Neuronal stem cell (in vitro differentiated cells): Measurements from ENCODE around the gene CCL28.
"Not testable (repeated sequence)": the region's sequence is repeated elsewhere in the genome, so short reads cannot be mapped to it uniquely, and the experiment has no call there.

ENCODE experiments used
- DNase-seq: peaks from one replicate; pipeline ENCODE4 v3.0.0-alpha.2; 2013; ENCODE audit warnings: low spot score
- H2AFZ ChIP-seq: one replicate; pipeline ENCODE4 v1.6.1; 2013; ENCODE audit warnings: mild to moderate bottlenecking, low read length, inconsistent platforms
- H2AK5ac ChIP-seq: 2 replicates; pipeline ENCODE4 v1.6.1; 2013; ENCODE audit warnings: low read depth, mild to moderate bottlenecking, inconsistent platforms, low read length, moderate library complexity, mixed read lengths
- H2BK120ac ChIP-seq: 2 replicates; pipeline ENCODE4 v1.6.1; 2013; ENCODE audit warnings: low read depth, mild to moderate bottlenecking, inconsistent platforms, low read length, moderate library complexity, mixed read lengths
- H2BK12ac ChIP-seq: one replicate; pipeline ENCODE4 v1.6.1; 2013; ENCODE audit warnings: low read length, inconsistent platforms
- H2BK15ac ChIP-seq: 2 replicates; pipeline ENCODE4 v1.6.1; 2013; ENCODE audit warnings: mild to moderate bottlenecking, low read length, inconsistent platforms, mixed read lengths
- H2BK5ac ChIP-seq: one replicate; pipeline ENCODE4 v1.6.1; 2013; ENCODE audit warnings: inconsistent platforms, mild to moderate bottlenecking, low read length, moderate library complexity
- H3K14ac ChIP-seq: one replicate; pipeline ENCODE4 v1.6.1; 2013; ENCODE audit warnings: low read length, inconsistent platforms
- H3K18ac ChIP-seq: 2 replicates; pipeline ENCODE4 v1.6.1; 2013; ENCODE audit warnings: low read length, inconsistent platforms
- H3K23ac ChIP-seq: 2 replicates; pipeline ENCODE4 v1.6.1; 2013; ENCODE audit warnings: low read depth, mild to moderate bottlenecking, mixed read lengths, low read length, inconsistent platforms; ENCODE audit not compliant: poor library complexity
- H3K27ac ChIP-seq: replicated peaks from 3 replicates; pipeline ENCODE4 v1.5.1; 2013; ENCODE audit warnings: low read length, inconsistent platforms
- H3K27me3 ChIP-seq, 3 experiments: 2 replicates each; pipeline ENCODE4 v1.6.1; 2013; ENCODE audit warnings: low read length in 3 of 3, mild to moderate bottlenecking in 2 of 3, inconsistent platforms in 1 of 3, low read depth in 1 of 3, mixed read lengths in 1 of 3, moderate library complexity in 1 of 3; ENCODE audit not compliant: control insufficient read depth in 3 of 3, insufficient read depth in 3 of 3
- H3K36me3 ChIP-seq, 2 donors: replicated peaks in 1 of 2; 2 replicates each; pipeline ENCODE4 v1.6.1; 2013; ENCODE audit warnings: low read length in 2 of 2; ENCODE audit not compliant: control insufficient read depth in 2 of 2, insufficient read depth in 2 of 2
- H3K4ac ChIP-seq: 2 replicates; pipeline ENCODE4 v1.6.1; 2013; ENCODE audit warnings: inconsistent platforms, mild to moderate bottlenecking, low read length, moderate library complexity
- H3K4me1 ChIP-seq, 2 donors: 1 replicate in 1 of 2; 2 replicates in 1 of 2; pipeline ENCODE4 v1.6.1; 2013; ENCODE audit warnings: low read length in 2 of 2, low read depth in 1 of 2; ENCODE audit not compliant: control insufficient read depth in 2 of 2, insufficient read depth in 1 of 2
- H3K4me2 ChIP-seq: one replicate; pipeline ENCODE4 v1.6.1; 2013; ENCODE audit warnings: mild to moderate bottlenecking, low read length, inconsistent platforms; ENCODE audit not compliant: insufficient read depth, poor library complexity, severe bottlenecking
- H3K4me3 ChIP-seq, 2 donors: 2 replicates each; pipeline ENCODE4 v1.5.1; 2013; ENCODE audit warnings: low read length in 2 of 2, mild to moderate bottlenecking in 2 of 2, inconsistent platforms in 1 of 2, moderate library complexity in 1 of 2
- H3K79me1 ChIP-seq: one replicate; pipeline ENCODE4 v1.6.1; 2013; ENCODE audit warnings: low read depth, mild to moderate bottlenecking, inconsistent platforms, low read length, moderate library complexity
- H3K9ac ChIP-seq: one replicate; pipeline ENCODE4 v1.6.1; 2013; ENCODE audit warnings: mild to moderate bottlenecking, low read depth, low read length, inconsistent platforms; ENCODE audit not compliant: poor library complexity
- H3K9me3 ChIP-seq, 2 donors: replicated peaks in 1 of 2; 2 replicates each; pipeline versions ENCODE3 to v1.6.1; 2013; ENCODE audit warnings: low read length in 2 of 2, mild to moderate bottlenecking in 2 of 2, inconsistent platforms in 1 of 2, low read depth in 1 of 2, mixed read lengths in 1 of 2, moderate library complexity in 1 of 2; ENCODE audit not compliant: control insufficient read depth in 2 of 2, insufficient read depth in 1 of 2
- H4K8ac ChIP-seq: one replicate; pipeline ENCODE4 v1.6.1; 2013; ENCODE audit warnings: low read depth, mild to moderate bottlenecking, inconsistent platforms, low read length, moderate library complexity
- H4K91ac ChIP-seq: one replicate; pipeline ENCODE4 v1.6.1; 2013; ENCODE audit warnings: low read length, low read depth, mild to moderate bottlenecking, inconsistent platforms; ENCODE audit not compliant: poor library complexity
- WGBS, 2 donors: extraction: QIAGEN DNeasy Blood & Tissue Kit; methylation state at CpG; one replicate each; pipeline ENCODE4 v1.1.7; 2013; ENCODE audit warnings: missing lambda C conversion rate in 2 of 2, mixed read lengths in 1 of 2; ENCODE audit not compliant: insufficient read length in 2 of 2, insufficient replicate concordance in 1 of 2; ENCODE audit errors: extremely low coverage in 2 of 2; 5-methylcytosine and 5-hydroxymethylcytosine counted together

The CCL28 gene

GRCh38 chr5:43429016-43429415 is 16.8 kb upstream of the CCL28 start:
- Histone ChIP-seq H3K14ac (no peak overlapping the region), H4K8ac (no peak overlapping the region), H4K91ac (no peak overlapping the region), H2BK5ac (no peak overlapping the region), H3K23ac (no peak overlapping the region), H3K9ac (no peak overlapping the region), H3K18ac (no peak overlapping the region), H3K79me1 (no peaks in the 10 kb centered on the region), H2AK5ac (no peak overlapping the region), H3K36me3 (no peaks in the 10 kb centered on the region), H3K27ac (no peak overlapping the region), H2BK12ac (no peak overlapping the region), H3K4ac (no peak overlapping the region), H3K4me1 (peaks cover 0 to 2% of the 10 kb centered on the region in 2 donors), H2BK120ac (no peak overlapping the region), H2AFZ (no peak overlapping the region), H3K4me2 (no peak overlapping the region), H3K4me3 (no peak overlapping the region), H3K27me3 (peaks cover 0 to 3% (median 0%) of the 10 kb centered on the region in 3 experiments), H2BK15ac (no peak overlapping the region), H3K9me3 (peaks cover 0 to 2% of the 10 kb centered on the region in 2 donors)
- DNase-seq, result no peak
- no CpG with 5 or more reads among the region's 7 CpGs for WGBS, 2 donors

- H4K91ac ChIP-seq, result no peak overlapping the region
- H3K79me1 ChIP-seq, result no peaks in the 10 kb centered on the region
- peaks cover 0 to 2% of the 10 kb centered on the region in 2 donors for H3K9me3 ChIP-seq
- H2BK120ac ChIP-seq, result no peak overlapping the region
- H2AK5ac ChIP-seq, result no peak overlapping the region
- no peak overlapping the region for H2BK12ac ChIP-seq
- no peak for DNase-seq
- WGBS, 2 donors, result no CpG with 5 or more reads among the region's 4 CpGs
- no peak overlapping the region for H3K9ac ChIP-seq
- no peak overlapping the region for H3K4ac ChIP-seq
- no peak overlapping the region for H3K14ac ChIP-seq
- H3K36me3 ChIP-seq, result no peaks in the 10 kb centered on the region
- H3K27me3 ChIP-seq, result peaks cover 0 to 3% (median 0%) of the 10 kb centered on the region in 3 experiments
- H2AFZ ChIP-seq, result no peak overlapping the region
- no peak overlapping the region for H3K4me2 ChIP-seq
- no peak overlapping the region for H3K4me3 ChIP-seq
- H3K4me1 ChIP-seq, result peaks cover 0 to under 1% of the 10 kb centered on the region in 2 donors
- H4K8ac ChIP-seq, result no peak overlapping the region
- H3K27ac ChIP-seq, result no peak overlapping the region
- H2BK5ac ChIP-seq, result no peak overlapping the region
- H3K23ac ChIP-seq, result no peak overlapping the region
- no peak overlapping the region for H2BK15ac ChIP-seq
- no peak overlapping the region for H3K18ac ChIP-seq
Observed at GRCh38 chr5:43427306-43427705, 15.1 kb upstream of the CCL28 start.

DNA sequence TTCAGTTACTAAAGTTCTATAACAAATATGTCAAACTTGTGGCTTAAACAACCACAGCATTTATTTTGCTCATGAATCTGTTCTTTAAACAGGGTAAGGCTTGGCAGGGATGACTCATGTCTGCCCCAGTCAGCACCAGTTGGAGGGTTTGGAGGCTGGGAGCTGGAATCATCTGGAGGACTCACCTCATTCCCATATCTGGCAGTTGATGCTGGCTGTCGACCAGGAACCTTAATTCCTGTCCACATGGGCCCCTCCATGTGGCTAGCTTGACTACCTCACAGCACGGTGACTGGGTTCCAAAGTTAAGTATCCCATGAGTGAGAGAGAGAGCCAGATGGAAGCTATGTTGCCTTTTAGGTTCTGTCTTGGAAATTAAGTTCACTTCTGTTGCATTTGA is 13.8 kb upstream of the CCL28 start:
- no peak overlapping the region for H3K14ac ChIP-seq
- no peak overlapping the region for H3K4ac ChIP-seq
- H3K4me1 ChIP-seq, result no peaks in the 10 kb centered on the region
- H2BK5ac ChIP-seq, result no peak overlapping the region
- no peak overlapping the region for H3K9ac ChIP-seq
- H2AFZ ChIP-seq, result no peak overlapping the region
- no peak overlapping the region for H3K4me2 ChIP-seq
- no CpG with 5 or more reads among the region's 2 CpGs for WGBS, 2 donors
- no peak overlapping the region for H2AK5ac ChIP-seq
- H2BK120ac ChIP-seq, result no peak overlapping the region
- H3K36me3 ChIP-seq, result no peaks in the 10 kb centered on the region
- H3K79me1 ChIP-seq, result no peaks in the 10 kb centered on the region
- H3K4me3 ChIP-seq, result no peak overlapping the region
- no peak overlapping the region for H4K91ac ChIP-seq
- no peak overlapping the region for H3K27ac ChIP-seq
- peaks cover 0 to 3% (median 0%) of the 10 kb centered on the region in 3 experiments for H3K27me3 ChIP-seq
- H2BK12ac ChIP-seq, result no peak overlapping the region
- H4K8ac ChIP-seq, result no peak overlapping the region
- peaks cover 0 to 2% of the 10 kb centered on the region in 2 donors for H3K9me3 ChIP-seq
- H2BK15ac ChIP-seq, result no peak overlapping the region
- H3K23ac ChIP-seq, result no peak overlapping the region
- no peak overlapping the region for H3K18ac ChIP-seq
- DNase-seq, result no peak

DNA sequence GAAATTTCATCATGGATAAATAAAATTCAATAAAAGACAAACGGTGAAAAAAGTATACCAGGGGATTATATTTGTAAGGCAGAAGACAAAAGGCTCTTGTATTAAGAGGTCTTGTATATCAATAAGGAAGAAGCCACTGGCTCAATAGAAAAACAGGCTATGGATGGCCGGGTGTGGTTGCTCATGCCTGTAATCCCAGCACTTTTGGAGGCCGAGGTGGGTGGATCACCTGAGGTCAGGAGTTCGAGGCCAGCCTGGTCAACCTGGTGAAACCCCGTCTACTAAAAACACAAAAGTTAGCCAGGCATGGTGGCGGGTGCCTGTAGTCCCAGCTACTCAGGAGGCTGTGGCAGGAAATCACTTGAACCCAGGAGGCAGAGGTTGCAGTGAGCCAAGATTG is 10.9 kb upstream of the CCL28 start:
- not testable (repeated sequence) for H3K9ac ChIP-seq, H3K36me3 ChIP-seq, H2BK5ac ChIP-seq, H2BK15ac ChIP-seq, H3K4me2 ChIP-seq, H4K8ac ChIP-seq, H3K79me1 ChIP-seq, H3K9me3 ChIP-seq, H3K4me1 ChIP-seq, H3K27ac ChIP-seq, H3K27me3 ChIP-seq, H2AK5ac ChIP-seq, H3K14ac ChIP-seq, H2BK120ac ChIP-seq, H3K4ac ChIP-seq, DNase-seq, H3K4me3 ChIP-seq, H2BK12ac ChIP-seq, H3K23ac ChIP-seq, H3K18ac ChIP-seq, H4K91ac ChIP-seq, H2AFZ ChIP-seq
- no CpG with 5 or more reads among the region's 6 CpGs for WGBS, 2 donors
